H1 (cell line): ENCODE results near the gene LRCH1. TPM values are rescaled to one million over a fixed set of nuclear protein-coding genes. Genes with fewer than 3 reads are reported as not detected.

ENCODE experiments used
- CTCF ChIA-PET: fragments of 300-600 bp; sonication (Branson Sonifier 250); formaldehyde crosslinking; loops from one replicate; lab custom pipeline; 2021; ENCODE audit not compliant: partially characterized antibody; lab: Charles Lee
- POLR2A ChIA-PET: fragments of 300-600 bp; sonication (Branson Sonifier 250); formaldehyde crosslinking; loops from one replicate; lab custom pipeline; 2021; ENCODE audit warnings: inconsistent platforms; ENCODE audit not compliant: partially characterized antibody; lab: Charles Lee
- DNase-seq, 2 experiments: peaks; one replicate each; pipeline versions ENCODE4 v3.0.0 to v3.0.0-alpha.2; 2010 to 2022; ENCODE audit warnings: low spot score in 2 of 2, low read depth in 1 of 2, mixed read lengths in 1 of 2
- FAIRE-seq: peaks from 2 replicates; lab custom pipeline; 2011; peaks lifted over from hg19 to GRCh38; lab: Jason Lieb, UNC
- H2AFZ ChIP-seq: 2 replicates; pipeline ENCODE4 v1.8.1; 2012; ENCODE audit warnings: low read length, inconsistent platforms
- H2AK5ac ChIP-seq: 2 replicates; pipeline ENCODE4 v1.6.1; 2013; ENCODE audit warnings: low read depth, low read length
- H2BK120ac ChIP-seq: replicated peaks from 2 replicates; pipeline ENCODE3; 2013; ENCODE audit warnings: low read depth, low read length, inconsistent platforms
- H2BK12ac ChIP-seq: 2 replicates; pipeline ENCODE4 v1.6.1; 2013; ENCODE audit warnings: low read depth, low read length
- H2BK15ac ChIP-seq: 2 replicates; pipeline ENCODE4 v1.6.1; 2013; ENCODE audit warnings: low read length
- H2BK20ac ChIP-seq: 2 replicates; pipeline ENCODE4 v1.6.1; 2013; ENCODE audit warnings: low read length
- H2BK5ac ChIP-seq: 2 replicates; pipeline ENCODE4 v1.6.1; 2013; ENCODE audit warnings: low read depth, low read length
- H3K14ac ChIP-seq: 2 replicates; pipeline ENCODE4 v1.6.1; 2013; ENCODE audit warnings: inconsistent platforms; ENCODE audit not compliant: insufficient read length
- H3K18ac ChIP-seq: 2 replicates; pipeline ENCODE4 v1.6.1; 2013; ENCODE audit warnings: low read length; ENCODE audit errors: extremely low read depth
- H3K23ac ChIP-seq: 2 replicates; pipeline ENCODE4 v1.6.1; 2013; ENCODE audit warnings: inconsistent platforms; ENCODE audit not compliant: insufficient read length
- H3K23me2 ChIP-seq: 2 replicates; pipeline ENCODE4 v1.6.1; 2013; ENCODE audit warnings: low read depth, low read length
- H3K27ac ChIP-seq: 2 replicates; pipeline ENCODE4 v1.6.1; 2011; ENCODE audit warnings: low read depth, low read length, inconsistent platforms
- H3K27me3 ChIP-seq, 4 experiments: replicated peaks in 1 of 4; 1 replicate in 1 of 4; 2 replicates in 3 of 4; pipeline versions ENCODE4 v1.6.1 to v1.8.1; 2011 to 2013; ENCODE audit warnings: low read length in 3 of 4, mild to moderate bottlenecking in 3 of 4, inconsistent platforms in 2 of 4, mixed read lengths in 2 of 4, moderate library complexity in 1 of 4; ENCODE audit not compliant: control insufficient read depth in 3 of 4, insufficient read depth in 3 of 4; ENCODE audit errors: extremely low read depth in 1 of 4
- H3K36me3 ChIP-seq, 4 experiments: 2 replicates each; pipeline versions ENCODE4 v1.6.1 to v1.8.1; 2011 to 2013; ENCODE audit warnings: mild to moderate bottlenecking in 4 of 4, low read length in 3 of 4, moderate library complexity in 2 of 4, control low read depth in 1 of 4, inconsistent platforms in 1 of 4; ENCODE audit not compliant: insufficient read depth in 4 of 4, control insufficient read depth in 2 of 4
- H3K4ac ChIP-seq: replicated peaks from 2 replicates; pipeline ENCODE3; 2013; ENCODE audit warnings: low read length, low read depth, mixed read lengths, inconsistent platforms; ENCODE audit not compliant: insufficient read length
- H3K4me1 ChIP-seq, 4 experiments: replicated peaks in 1 of 4; 1 replicate in 1 of 4; 2 replicates in 3 of 4; pipeline versions ENCODE4 v1.6.1 to v1.8.1; 2011 to 2013; ENCODE audit warnings: low read length in 3 of 4, inconsistent platforms in 2 of 4, mixed read lengths in 1 of 4; ENCODE audit not compliant: insufficient read depth in 4 of 4, control insufficient read depth in 3 of 4
- H3K4me2 ChIP-seq, 2 experiments: 2 replicates each; pipeline versions ENCODE4 v1.6.1 to v1.8.1; 2011 to 2013; ENCODE audit warnings: low read depth in 2 of 2, low read length in 2 of 2, control low read depth in 1 of 2, inconsistent platforms in 1 of 2, mild to moderate bottlenecking in 1 of 2; ENCODE audit not compliant: insufficient read depth in 1 of 2
- H3K4me3 ChIP-seq, 4 experiments: fragments of 200-600, 300-600 bp in 1 of 4; sonication (generic), shearing (Covaris generic), sonication (Bioruptor Twin) in 1 of 4; 2 replicates each; pipeline versions ENCODE4 v1.5.1 to v1.8.1; 2011 to 2016; ENCODE audit warnings: low read length in 4 of 4, low read depth in 3 of 4, control low read depth in 2 of 4, inconsistent platforms in 2 of 4, mild to moderate bottlenecking in 2 of 4, mixed read lengths in 1 of 4, moderate library complexity in 1 of 4; ENCODE audit not compliant: insufficient read depth in 2 of 4; ENCODE audit errors: extremely low read depth in 1 of 4
- H3K56ac ChIP-seq: replicated peaks from 2 replicates; pipeline ENCODE3; 2013; ENCODE audit warnings: low read depth, mild to moderate bottlenecking, mixed read lengths, low read length, inconsistent platforms; ENCODE audit not compliant: insufficient read length
- H3K79me1 ChIP-seq: 2 replicates; pipeline ENCODE4 v1.6.1; 2013; ENCODE audit warnings: low read depth, low read length, control low read depth
- H3K79me2 ChIP-seq, 2 experiments: 2 replicates each; pipeline versions ENCODE4 v1.6.1 to v1.8.1; 2012 to 2013; ENCODE audit warnings: low read length in 2 of 2, mild to moderate bottlenecking in 2 of 2, inconsistent platforms in 1 of 2; ENCODE audit not compliant: insufficient read depth in 2 of 2, control insufficient read depth in 1 of 2
- H3K9ac ChIP-seq, 4 experiments: replicated peaks in 1 of 4; 1 replicate in 1 of 4; 2 replicates in 3 of 4; pipeline versions ENCODE4 v1.6.1 to v1.8.1; 2011 to 2013; ENCODE audit warnings: low read depth in 3 of 4, low read length in 3 of 4, control low read depth in 2 of 4, mild to moderate bottlenecking in 2 of 4, moderate library complexity in 2 of 4, inconsistent platforms in 1 of 4; ENCODE audit errors: extremely low read depth in 1 of 4
- H3K9me3 ChIP-seq, 2 experiments: 2 replicates each; pipeline versions ENCODE4 v1.6.1 to v1.8.1; 2012 to 2013; ENCODE audit warnings: mild to moderate bottlenecking in 2 of 2, moderate library complexity in 2 of 2, control low read depth in 1 of 2, inconsistent platforms in 1 of 2, low read depth in 1 of 2, low read length in 1 of 2, mixed read lengths in 1 of 2; ENCODE audit not compliant: insufficient read depth in 2 of 2
- H4K20me1 ChIP-seq, 2 experiments: replicated peaks in 1 of 2; 2 replicates each; pipeline versions ENCODE3 to v1.8.1; 2011 to 2013; ENCODE audit warnings: inconsistent platforms in 2 of 2, low read length in 2 of 2, mild to moderate bottlenecking in 1 of 2; ENCODE audit not compliant: insufficient read depth in 2 of 2, control insufficient read depth in 1 of 2
- H4K5ac ChIP-seq: 2 replicates; pipeline ENCODE4 v1.6.1; 2013; ENCODE audit warnings: low read length, low read depth, mixed read lengths, inconsistent platforms; ENCODE audit not compliant: insufficient read length
- H4K8ac ChIP-seq: 2 replicates; pipeline ENCODE4 v1.8.0; 2013; ENCODE audit warnings: mild to moderate bottlenecking, moderate library complexity, low read length, inconsistent platforms; ENCODE audit not compliant: insufficient read depth; ENCODE audit errors: extremely low read depth
- H4K91ac ChIP-seq: replicated peaks from 2 replicates; pipeline ENCODE3; 2013; ENCODE audit warnings: low read length, mixed read lengths, inconsistent platforms; ENCODE audit not compliant: insufficient read length
- BACH1 ChIP-seq: IDR thresholded peaks from 2 replicates; pipeline ENCODE4 v1.6.1; 2012; ENCODE audit warnings: low read length, improper control_type of control experiment
- PHF8 ChIP-seq: fragments of 200-600 bp; sonication (generic); conservative IDR thresholded peaks from 2 replicates; pipeline ENCODE4 v1.7.1; 2012; ENCODE audit warnings: low read depth, mild to moderate bottlenecking, inconsistent platforms, low read length, moderate library complexity
- TAF7 ChIP-seq: optimal IDR thresholded peaks from 2 replicates; pipeline ENCODE3; 2011; ENCODE audit warnings: low read depth, mild to moderate bottlenecking, inconsistent platforms, low read length, moderate library complexity, borderline replicate concordance
- WGBS, 2 experiments: shearing (Covaris generic) in 1 of 2; methylation state at CpG; one replicate each; pipeline versions ENCODE4 v1.1.6 to v1.1.7; 2013 to 2015; ENCODE audit warnings: low lambda C conversion rate in 2 of 2, mixed read lengths in 2 of 2, inconsistent platforms in 1 of 2, low coverage in 1 of 2, missing lambda C conversion rate in 1 of 2; ENCODE audit not compliant: insufficient replicate concordance in 2 of 2, insufficient coverage in 1 of 2, insufficient read length in 1 of 2; ENCODE audit errors: extremely low coverage in 1 of 2, missing lambda C conversion rate in 1 of 2; 5-methylcytosine and 5-hydroxymethylcytosine counted together
- polyA plus RNA-seq, 7 experiments: library from polyadenylated mRNA; depleted of rRNA in 3 of 7; stranded (reverse) in 5 of 7; unstranded in 2 of 7; fragments of >200 nt in 5 of 7; fragments of 200-250 nt in 2 of 7; gene quantifications; 1 replicate in 5 of 7; 2 replicates in 1 of 7; 4 replicates in 1 of 7; pipeline versions ENCODE4 v1.2.1 to v1.2.3, GENCODE V29; 2011 to 2013; ENCODE audit warnings: missing spikeins in 2 of 7, mixed read lengths in 2 of 7
- total RNA-seq: library from RNA; stranded (reverse); fragmentation: NEBNext Ultra II Directional; extraction: Animal tissue kit (Norgen Biotek cat#: 25700); gene quantifications from 2 replicates; pipeline ENCODE4 v1.2.1, GENCODE V29; 2021

Gene LRCH1
- total and polyA plus RNA-seq, 2 of the 8 experiments (the other 6 are each of a cell fraction or from before 2014, with no cell fraction given) = 3.0 to 10.1 TPM

DNA sequence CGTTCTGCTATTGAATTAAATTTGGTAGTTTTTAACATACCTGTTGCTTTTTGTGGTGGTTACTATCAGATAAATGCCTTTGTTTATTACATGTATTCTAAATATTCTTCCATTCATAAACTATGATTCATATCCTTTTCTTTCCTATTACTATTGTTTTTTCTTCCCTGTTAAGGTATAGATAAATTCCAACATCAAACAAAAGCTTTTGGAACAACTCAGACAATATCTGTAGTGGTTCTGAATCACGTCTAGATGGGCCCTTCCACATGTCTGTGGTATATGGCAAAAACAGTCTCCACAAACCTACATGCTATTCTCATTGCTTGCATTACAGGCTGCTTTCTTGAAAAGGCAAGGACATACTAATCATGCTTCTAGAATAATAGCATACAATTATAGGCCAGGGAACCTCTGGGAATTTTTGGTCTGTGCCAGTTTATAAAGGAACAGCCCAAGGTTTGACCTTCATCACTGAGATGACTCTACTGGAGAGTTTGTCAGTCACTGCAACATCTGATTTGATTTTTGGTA is 6.4 kb downstream of the LRCH1 start:
- TF ChIP-seq BACH1 (no peak), TAF7 (no peak), PHF8 (no peak)
- H3K9ac ChIP-seq = no peak overlapping the region
- peaks cover 0 to 6% (median under 1%) of the 10 kb centered on the region in 4 experiments; a peak in 2 of 7 replicates for H3K4me1 ChIP-seq
- H4K8ac ChIP-seq = no peak overlapping the region
- no peak overlapping the region for H4K5ac ChIP-seq
- no peak overlapping the region for H3K27ac ChIP-seq
- H2BK12ac ChIP-seq = no peak overlapping the region
- no peak overlapping the region for H3K4me2 ChIP-seq
- no peak for FAIRE-seq
- WGBS, 2 experiments = 92% methylated on average over 2 of the region's 2 CpGs; no CpG with 5 or more reads in 1 of the 2 experiments
- peaks cover 8 to 80% of the 10 kb centered on the region in 2 experiments; a peak in 3 of 4 replicates for H3K79me2 ChIP-seq
- H2AFZ ChIP-seq = no peak overlapping the region
- no peak for DNase-seq
- ChIA-PET POLR2A (no interaction called here), CTCF (interaction anchor here (1.2 kb wide), 1 partner anchor 8 kb away, joined by 3 read pairs; no protein-coding TSS in a partner anchor)
- peaks cover 0 to 5% of the 10 kb centered on the region in 2 experiments for H4K20me1 ChIP-seq
- no peak overlapping the region for H2BK5ac ChIP-seq
- no peak overlapping the region for H4K91ac ChIP-seq
- no peak overlapping the region for H3K14ac ChIP-seq
- no peak overlapping the region for H3K4me3 ChIP-seq
- H2BK20ac ChIP-seq = no peak overlapping the region
- no peak overlapping the region for H2AK5ac ChIP-seq
- no peak overlapping the region for H3K4ac ChIP-seq
- no peak overlapping the region for H2BK120ac ChIP-seq
- peaks cover under 1% of the 10 kb centered on the region for H3K23me2 ChIP-seq
- H2BK15ac ChIP-seq = no peak overlapping the region
- H3K9me3 ChIP-seq = no peaks in the 10 kb centered on the region
- H3K27me3 ChIP-seq = peaks cover 0 to 6% (median 1%) of the 10 kb centered on the region in 4 experiments; a peak in 4 of 7 replicates
- H3K79me1 ChIP-seq = peaks cover 2% of the 10 kb centered on the region
- H3K23ac ChIP-seq = no peak overlapping the region
- no peak overlapping the region for H3K56ac ChIP-seq
- H3K18ac ChIP-seq = no peak overlapping the region
- no peaks in the 10 kb centered on the region for H3K36me3 ChIP-seq
